ENCODE results near the gene FOXA3.

FOXA3 gene

DNA sequence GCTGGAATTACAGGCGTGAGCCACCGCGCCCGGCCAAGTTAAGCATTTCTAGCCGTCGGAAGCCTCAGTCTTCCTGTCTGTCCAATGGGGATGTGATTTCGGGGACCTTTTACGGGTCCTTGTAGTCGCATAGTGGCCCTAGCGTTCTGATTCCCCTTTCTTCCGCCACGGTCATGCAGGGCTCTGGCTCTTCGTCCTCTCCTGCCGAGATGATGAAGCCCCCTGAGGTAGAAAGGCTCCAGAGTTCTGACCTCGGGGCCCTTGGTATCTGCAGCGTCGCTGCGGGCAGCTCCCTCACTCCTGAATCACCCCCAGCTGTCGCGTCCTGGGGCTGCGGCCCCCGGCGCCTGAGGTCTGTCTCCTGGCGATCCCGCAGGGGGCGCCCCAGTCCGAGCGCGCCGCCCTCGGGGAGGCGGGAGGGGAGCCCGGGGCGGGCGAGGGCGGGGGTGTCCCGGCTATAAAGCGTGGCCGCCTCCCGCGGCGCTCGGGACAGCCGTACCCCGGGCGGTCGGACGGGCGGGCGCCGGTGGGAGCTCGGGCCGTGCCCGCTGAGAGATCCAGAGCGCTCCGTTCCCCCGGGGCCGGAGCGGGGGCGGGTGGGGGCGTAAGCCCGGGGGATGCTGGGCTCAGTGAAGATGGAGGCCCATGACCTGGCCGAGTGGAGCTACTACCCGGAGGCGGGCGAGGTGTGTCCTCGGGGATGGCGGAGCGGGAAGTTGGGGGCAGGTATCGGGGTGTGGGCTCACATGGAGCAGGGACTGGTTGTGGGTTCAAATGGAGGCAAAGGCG lies at the start of gene FOXA3:
Gene FOXA3, plus strand, starts transcription at position 487 of the 789 bp plus-strand sequence. Its CDS starts 131 bp downstream, at position 618.
- Mint-ChIP-seq H3K4me3 (peak within 1 kb of the TSS; percentile 93), H3K27me3 (peaks cover 17% of the 10 kb centered on the region), H3K36me3 (peaks cover 5% of the 10 kb centered on the region), H3K27ac (peak within 1 kb of the TSS; percentile 87), H3K9me3 (no peaks in the 10 kb centered on the region), H3K4me1 (peaks cover 20% of the 10 kb centered on the region)
- no peak for ATAC-seq (ENCODE audit: low read depth)
- DNase-seq (ENCODE audit: low spot score in 2 of 2), result peak; percentile 49 to 63

DNA sequence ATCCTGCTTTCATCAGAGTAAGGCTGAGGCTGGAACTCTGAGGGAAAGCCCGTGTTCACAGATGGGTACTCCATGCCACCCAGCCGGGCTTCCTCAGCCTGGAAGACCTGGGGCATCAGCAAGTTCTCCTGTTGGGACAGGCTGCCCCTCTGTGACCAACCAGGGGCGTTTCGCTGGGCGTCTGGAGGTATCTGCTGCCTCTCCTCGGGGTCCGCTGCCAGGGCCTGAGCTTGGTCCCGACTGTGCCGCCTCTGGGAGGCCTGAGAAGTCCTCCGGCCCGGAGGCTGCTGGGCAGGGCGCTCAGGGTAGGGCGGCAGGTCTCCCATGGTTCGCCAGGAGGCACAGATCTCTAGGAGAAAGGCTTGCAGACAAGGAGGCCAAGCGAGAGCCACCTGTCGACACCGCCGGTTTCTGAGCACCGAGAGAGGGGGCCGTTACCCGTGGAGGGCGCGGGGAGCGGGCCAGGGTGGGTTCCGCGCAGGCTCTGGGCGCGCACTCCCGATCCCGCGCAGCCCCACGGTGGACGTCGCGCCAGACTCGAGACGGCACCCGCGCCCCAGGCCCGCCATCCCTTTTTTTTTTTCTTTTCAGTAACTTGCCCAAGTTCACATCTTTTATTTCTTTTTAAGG lies 49.2 kb upstream of the FOXA3 start, which contains the start of gene RSPH6A:
Gene RSPH6A, minus strand, starts transcription at position 458 of the 630 bp plus-strand sequence. Its CDS starts 132 bp downstream, at position 326.
- Mint-ChIP-seq H3K27me3 (peaks cover 4% of the 10 kb centered on the region), H3K4me3 (no peak within 1 kb of the TSS), H3K4me1 (peaks cover 3% of the 10 kb centered on the region), H3K27ac (no peak within 1 kb of the TSS), H3K9me3 (no peaks in the 10 kb centered on the region), H3K36me3 (peaks cover 3% of the 10 kb centered on the region)
- DNase-seq (ENCODE audit: low spot score in 2 of 2) (no peak), ATAC-seq (ENCODE audit: low read depth) (no peak)

DNA sequence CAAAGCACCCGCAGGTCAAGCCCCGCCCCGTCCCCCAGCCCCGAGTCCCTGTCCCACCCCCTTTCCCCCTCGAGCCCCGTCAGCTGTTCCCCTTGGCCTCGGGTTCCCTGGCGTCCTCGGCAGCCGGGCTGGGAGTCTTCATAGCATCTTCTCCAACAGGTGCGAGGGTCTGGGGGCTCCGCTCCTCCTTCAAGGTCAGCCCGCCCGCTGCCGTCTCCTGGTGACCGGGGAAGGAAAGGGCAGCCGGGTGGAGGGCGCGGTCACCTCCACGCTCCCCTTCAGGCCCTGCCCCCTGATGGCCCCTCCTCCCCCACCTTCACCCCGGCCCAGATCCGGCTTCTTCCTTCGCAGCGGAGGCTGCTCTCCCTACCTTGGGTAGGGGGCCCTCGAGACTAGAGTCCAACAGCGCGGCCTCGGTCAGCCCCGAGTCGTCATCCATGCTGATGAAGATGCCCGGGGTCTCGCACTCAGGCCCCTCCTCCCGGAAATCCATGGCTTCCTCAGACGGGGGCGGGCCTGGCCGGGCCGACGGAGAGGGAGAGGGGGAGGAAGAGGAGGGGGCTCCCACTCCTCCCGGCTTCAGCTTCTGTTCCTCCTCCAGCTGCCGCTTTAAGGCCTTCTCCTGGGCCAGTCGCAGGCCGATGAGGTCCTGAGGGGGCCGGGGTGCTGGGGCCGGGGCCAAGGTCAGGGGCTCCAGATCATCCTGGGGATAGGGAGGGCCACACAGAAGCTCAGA lies 48.5 kb upstream of the FOXA3 start:
- peaks cover 3% of the 10 kb centered on the region for H3K36me3 Mint-ChIP-seq
- DNase-seq (ENCODE audit: low spot score in 2 of 2) (no peak), ATAC-seq (ENCODE audit: low read depth) (no peak)
- H3K27me3 Mint-ChIP-seq, result peaks cover 2% of the 10 kb centered on the region
- no peak overlapping the region for H3K4me3 Mint-ChIP-seq
- H3K27ac Mint-ChIP-seq, result no peak overlapping the region
- peaks cover 3% of the 10 kb centered on the region for H3K4me1 Mint-ChIP-seq
- no peaks in the 10 kb centered on the region for H3K9me3 Mint-ChIP-seq

DNA sequence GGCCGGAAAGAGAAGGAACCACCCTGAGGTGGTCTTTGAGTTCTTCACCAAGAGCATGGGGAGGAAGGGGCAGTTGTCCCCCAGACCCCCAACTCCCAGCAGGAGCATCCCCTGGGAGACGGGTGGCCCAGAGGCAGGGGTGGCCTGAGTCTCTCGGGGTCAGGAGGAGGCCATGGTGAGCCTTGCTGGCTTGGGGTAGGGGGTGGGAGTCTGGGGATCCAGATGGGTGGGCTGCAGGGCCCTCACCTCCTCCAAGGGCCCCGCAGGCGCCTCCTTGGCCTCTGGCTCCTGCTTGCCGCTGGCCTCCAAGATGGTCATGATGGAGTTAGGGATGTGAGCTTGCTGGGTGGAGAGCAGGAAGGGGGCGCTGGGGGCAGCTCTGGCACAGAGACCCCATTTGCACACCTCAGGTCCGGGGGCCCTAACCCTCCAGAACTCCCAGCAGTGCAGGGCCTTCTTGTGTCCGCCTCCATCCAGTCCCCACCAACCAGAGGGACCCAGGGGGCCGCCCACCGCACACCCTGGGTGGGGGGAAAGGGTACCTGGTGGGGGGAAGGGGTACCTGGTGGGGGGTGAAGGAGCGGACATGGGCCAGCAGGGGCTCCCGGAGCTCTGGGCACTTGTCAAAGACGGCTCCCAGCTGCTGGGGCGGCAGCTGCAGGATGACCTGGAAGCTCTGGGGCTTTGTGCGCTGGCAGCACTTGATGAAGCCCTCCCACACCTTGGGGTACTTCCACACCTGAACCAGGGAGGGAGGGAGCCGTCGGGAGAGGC lies 47.7 kb upstream of the FOXA3 start:
- no peak for DNase-seq (ENCODE audit: low spot score in 2 of 2)
- Mint-ChIP-seq H3K9me3 (no peaks in the 10 kb centered on the region), H3K27ac (no peak overlapping the region), H3K36me3 (peaks cover 7% of the 10 kb centered on the region), H3K4me3 (no peak overlapping the region), H3K4me1 (peaks cover 3% of the 10 kb centered on the region), H3K27me3 (no peaks in the 10 kb centered on the region)
- ATAC-seq (ENCODE audit: low read depth), result no peak

DNA sequence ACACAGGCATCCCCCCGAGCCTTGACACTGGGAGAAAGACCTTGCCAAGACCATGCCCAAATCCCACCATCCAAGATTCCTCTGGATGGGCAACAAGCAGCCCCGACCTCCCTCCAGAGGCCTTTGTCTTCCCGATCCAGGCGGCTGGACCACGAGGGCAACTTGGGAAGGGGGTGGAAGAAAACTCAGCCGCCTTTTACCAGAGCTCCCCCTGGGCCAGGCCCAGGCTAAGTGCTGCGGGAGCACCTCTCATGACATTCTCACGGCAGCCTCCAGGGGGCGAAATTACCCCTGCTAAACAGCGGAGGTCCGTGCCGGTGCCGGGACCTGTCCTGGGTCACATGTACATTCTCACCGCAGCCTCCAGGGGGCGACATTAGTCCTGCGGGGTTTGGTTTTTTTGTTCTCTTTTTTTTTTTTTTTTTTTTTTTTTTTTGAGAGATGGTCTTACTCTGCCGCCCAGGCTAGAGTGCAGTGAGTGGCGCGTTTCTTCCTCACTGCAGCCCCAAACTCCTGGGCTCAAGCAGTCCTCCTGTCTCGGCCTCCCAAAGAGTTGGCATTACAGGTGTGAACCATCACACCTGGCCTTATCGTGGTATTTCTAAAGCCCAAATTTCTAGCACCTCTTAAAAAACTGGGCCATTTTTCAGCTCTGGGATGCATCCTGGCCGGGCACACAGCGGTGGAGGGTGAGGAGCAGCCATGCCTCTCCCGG lies 47.0 kb upstream of the FOXA3 start:
- Mint-ChIP-seq H3K27ac (no peak overlapping the region), H3K4me3 (no peak overlapping the region), H3K9me3 (no peaks in the 10 kb centered on the region), H3K27me3 (no peaks in the 10 kb centered on the region), H3K4me1 (peaks cover 3% of the 10 kb centered on the region), H3K36me3 (peaks cover 7% of the 10 kb centered on the region)
- DNase-seq (ENCODE audit: low spot score in 2 of 2), result peak; percentile 98 to 99
- ATAC-seq (ENCODE audit: low read depth), result peak; percentile 99

DNA sequence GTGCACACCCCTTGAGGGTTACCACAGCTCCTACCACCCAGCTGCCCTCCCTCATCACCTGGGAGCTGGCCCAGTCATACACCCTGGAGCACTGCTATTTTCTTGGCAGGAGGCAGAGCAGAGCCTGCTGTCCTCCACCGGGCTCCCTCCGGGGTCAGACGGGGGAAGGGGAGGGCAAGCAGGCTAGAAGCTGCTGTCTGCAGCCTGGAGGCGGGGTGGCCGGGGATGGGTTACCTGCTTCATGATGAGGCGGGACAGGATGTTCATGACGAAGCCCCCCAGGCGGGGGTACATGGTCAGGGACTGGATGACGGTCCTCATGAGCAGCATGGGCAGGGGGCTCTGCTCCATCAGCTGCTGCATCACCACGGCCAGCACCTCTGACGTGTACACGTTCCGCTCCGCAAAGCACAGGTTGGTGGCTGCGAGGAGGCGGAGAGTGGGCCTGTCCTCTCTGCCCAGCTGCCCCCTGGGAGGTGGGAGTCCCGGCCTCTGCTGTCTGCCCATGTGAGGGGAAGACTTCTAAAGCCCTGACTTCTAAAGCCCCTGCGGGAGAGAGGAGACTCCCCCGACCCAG lies 46.3 kb upstream of the FOXA3 start:
- Mint-ChIP-seq H3K36me3 (peaks cover 7% of the 10 kb centered on the region), H3K27me3 (no peaks in the 10 kb centered on the region), H3K27ac (no peak overlapping the region), H3K4me1 (peaks cover 3% of the 10 kb centered on the region), H3K9me3 (no peaks in the 10 kb centered on the region), H3K4me3 (no peak overlapping the region)
- ATAC-seq (ENCODE audit: low read depth), result no peak
- DNase-seq (ENCODE audit: low spot score in 2 of 2), result no peak

DNA sequence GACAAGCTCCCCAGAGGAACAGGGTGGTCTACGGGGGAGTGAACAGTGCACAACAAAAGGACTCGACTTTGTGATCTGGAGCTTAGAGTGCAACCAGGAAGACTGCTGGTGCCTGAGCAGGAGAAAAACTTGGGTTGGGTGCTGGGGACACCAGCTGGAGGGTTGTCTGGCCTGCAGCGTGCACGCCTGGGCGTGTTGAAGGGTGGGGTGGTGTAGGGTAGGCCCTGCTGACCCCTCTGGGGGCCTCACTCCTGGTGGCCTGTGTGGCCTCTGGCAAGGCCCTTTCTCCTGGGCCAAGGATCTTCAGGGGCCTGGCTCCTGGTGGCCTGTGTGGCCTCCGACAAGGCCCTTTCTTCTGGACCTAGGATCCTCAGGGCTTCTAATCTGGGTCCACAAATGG lies 44.4 kb upstream of the FOXA3 start:
- ATAC-seq (ENCODE audit: low read depth) (no peak), DNase-seq (ENCODE audit: low spot score in 2 of 2) (no peak)
- peaks cover 11% of the 10 kb centered on the region for H3K36me3 Mint-ChIP-seq
- no peaks in the 10 kb centered on the region for H3K27me3 Mint-ChIP-seq
- H3K4me1 Mint-ChIP-seq, result peaks cover 3% of the 10 kb centered on the region
- H3K4me3 Mint-ChIP-seq, result no peak overlapping the region
- H3K27ac Mint-ChIP-seq, result no peak overlapping the region
- H3K9me3 Mint-ChIP-seq, result no peaks in the 10 kb centered on the region

DNA sequence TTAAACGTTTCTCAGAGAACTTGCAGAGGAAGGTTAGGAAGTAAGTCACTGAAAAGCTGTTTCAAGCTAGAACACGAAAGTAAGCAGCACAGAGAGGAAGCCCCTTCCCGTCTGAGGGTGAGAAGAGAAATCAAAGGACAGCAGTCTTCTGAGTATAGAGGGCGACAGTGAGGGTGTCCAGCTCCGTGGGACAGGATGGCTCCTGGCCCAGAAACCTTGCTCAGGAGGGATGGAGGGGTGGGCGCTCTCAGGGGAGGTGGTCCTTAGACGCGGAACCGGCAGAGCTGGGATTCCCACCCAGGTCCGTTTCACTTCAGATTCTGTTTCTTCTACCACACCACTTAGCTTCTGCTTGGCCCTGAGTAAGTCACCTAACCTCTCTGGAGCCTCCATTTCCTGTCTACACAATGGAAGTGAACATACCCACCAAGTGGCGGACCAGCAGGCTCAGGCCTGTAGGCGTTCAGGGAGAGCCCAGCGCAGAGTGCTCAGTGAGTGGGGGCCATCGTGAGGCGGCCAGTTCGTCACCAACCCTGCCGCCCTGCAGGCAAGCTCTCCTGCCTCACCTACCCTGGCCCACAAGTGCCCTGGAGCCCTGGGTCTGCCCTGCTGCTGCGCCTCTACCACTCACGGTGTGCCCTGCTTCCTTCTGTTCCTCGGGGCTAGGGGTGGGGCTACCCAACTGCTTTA lies 43.6 kb upstream of the FOXA3 start:
- Mint-ChIP-seq H3K4me1 (peaks cover 3% of the 10 kb centered on the region), H3K27me3 (no peaks in the 10 kb centered on the region), H3K4me3 (no peak overlapping the region), H3K36me3 (peaks cover 11% of the 10 kb centered on the region), H3K9me3 (no peaks in the 10 kb centered on the region), H3K27ac (no peak overlapping the region)
- DNase-seq (ENCODE audit: low spot score in 2 of 2) (no peak), ATAC-seq (ENCODE audit: low read depth) (no peak)

DNA sequence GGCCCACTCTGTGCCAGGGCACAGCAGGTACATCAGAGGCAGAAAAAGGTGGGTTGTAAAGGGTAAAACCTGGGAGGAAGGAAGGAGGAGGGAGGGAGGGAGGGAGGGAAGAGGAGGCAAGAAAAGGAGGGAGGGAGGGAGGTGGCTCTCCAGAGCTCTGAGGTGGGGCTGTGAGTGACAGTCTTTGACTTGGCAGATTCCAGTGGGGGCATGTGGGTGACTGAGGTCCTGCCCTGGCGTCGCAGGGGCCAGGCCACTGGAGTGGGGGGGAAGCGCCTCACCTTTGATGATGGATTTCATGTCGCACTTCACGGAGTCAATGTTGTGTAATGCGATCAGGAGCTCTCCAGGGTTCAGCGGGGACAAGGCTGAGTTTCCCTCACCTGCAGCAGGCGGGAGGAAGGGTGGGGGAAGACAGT lies 43.0 kb upstream of the FOXA3 start:
- Mint-ChIP-seq H3K9me3 (no peaks in the 10 kb centered on the region), H3K27ac (no peak overlapping the region), H3K27me3 (no peaks in the 10 kb centered on the region), H3K4me3 (no peak overlapping the region), H3K4me1 (peaks cover 3% of the 10 kb centered on the region), H3K36me3 (peaks cover 13% of the 10 kb centered on the region)
- DNase-seq (ENCODE audit: low spot score in 2 of 2) (no peak), ATAC-seq (ENCODE audit: low read depth) (no peak)

DNA sequence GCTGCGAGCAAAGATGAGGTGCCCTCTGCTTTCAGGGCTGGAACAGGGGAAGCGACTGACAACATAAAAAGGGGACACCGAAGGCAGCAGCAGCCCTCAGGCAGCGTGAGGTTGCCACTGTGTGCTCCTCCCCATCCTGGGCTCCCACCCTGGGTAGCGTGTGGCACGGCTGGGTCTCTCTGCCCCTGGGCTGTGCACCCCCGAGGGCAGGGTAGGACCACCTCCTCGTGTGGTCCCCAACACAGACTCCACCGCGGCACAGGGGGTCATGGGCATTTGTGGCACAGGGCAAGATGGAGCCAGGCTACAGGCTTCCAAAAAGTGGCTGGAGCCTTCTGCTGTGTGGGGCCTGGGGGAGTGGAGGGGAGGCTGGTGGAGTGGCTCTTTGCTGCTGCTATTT lies 42.6 kb upstream of the FOXA3 start:
- no peak overlapping the region for H3K4me3 Mint-ChIP-seq
- peaks cover 14% of the 10 kb centered on the region for H3K36me3 Mint-ChIP-seq
- H3K9me3 Mint-ChIP-seq, result no peaks in the 10 kb centered on the region
- ATAC-seq (ENCODE audit: low read depth), result no peak
- H3K4me1 Mint-ChIP-seq, result peaks cover 3% of the 10 kb centered on the region
- no peak overlapping the region for H3K27ac Mint-ChIP-seq
- H3K27me3 Mint-ChIP-seq, result no peaks in the 10 kb centered on the region
- DNase-seq (ENCODE audit: low spot score in 2 of 2), result no peak

DNA sequence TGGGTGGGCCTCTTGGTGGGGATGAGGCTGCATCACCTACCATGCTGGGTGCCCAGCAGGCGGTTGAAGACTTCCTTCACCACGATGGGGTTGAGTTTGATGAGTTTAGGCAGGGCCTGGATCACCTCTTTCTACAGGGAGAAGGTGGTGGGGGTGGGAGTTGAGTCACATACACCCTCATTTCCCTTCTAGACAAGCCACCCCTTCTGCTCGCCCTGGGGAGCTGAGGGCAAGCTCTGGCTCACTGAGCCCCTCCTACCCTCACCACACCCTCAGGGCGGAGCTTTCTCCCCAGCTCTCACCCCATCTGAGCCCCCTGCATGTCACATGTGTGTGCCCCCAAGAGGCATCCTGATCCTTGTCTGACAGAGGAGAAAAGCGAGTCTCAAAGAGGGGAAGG lies 41.4 kb upstream of the FOXA3 start:
- ATAC-seq (ENCODE audit: low read depth) (no peak), DNase-seq (ENCODE audit: low spot score in 2 of 2) (no peak)
- Mint-ChIP-seq H3K4me1 (no peaks in the 10 kb centered on the region), H3K27me3 (no peaks in the 10 kb centered on the region), H3K27ac (no peak overlapping the region), H3K36me3 (peaks cover 18% of the 10 kb centered on the region), H3K9me3 (no peaks in the 10 kb centered on the region), H3K4me3 (no peak overlapping the region)

DNA sequence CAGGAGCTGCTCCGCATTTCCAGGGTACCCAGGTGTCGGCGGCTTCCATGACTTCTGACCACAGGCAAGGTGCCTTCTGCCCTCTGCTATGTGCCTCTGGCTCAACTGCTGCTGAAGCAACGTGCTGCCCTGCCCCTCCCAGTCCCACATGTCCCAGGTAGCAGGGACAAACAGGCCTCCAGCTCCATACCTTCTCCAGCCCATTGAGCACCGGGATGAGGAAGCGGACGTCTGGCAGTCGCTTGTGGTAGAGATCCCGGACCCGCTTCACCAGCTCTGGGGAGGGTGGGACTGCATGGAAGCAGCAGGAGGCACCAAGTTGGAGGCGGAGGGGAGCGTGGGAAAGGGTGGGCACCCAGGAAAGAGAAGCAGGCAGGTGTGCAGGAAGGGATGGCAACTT lies 40.9 kb upstream of the FOXA3 start:
- ATAC-seq (ENCODE audit: low read depth), result no peak
- DNase-seq (ENCODE audit: low spot score in 2 of 2), result no peak
- H3K27me3 Mint-ChIP-seq, result no peaks in the 10 kb centered on the region
- no peaks in the 10 kb centered on the region for H3K9me3 Mint-ChIP-seq
- no peaks in the 10 kb centered on the region for H3K4me1 Mint-ChIP-seq
- peaks cover 22% of the 10 kb centered on the region for H3K36me3 Mint-ChIP-seq
- H3K4me3 Mint-ChIP-seq, result no peak overlapping the region
- H3K27ac Mint-ChIP-seq, result no peak overlapping the region
